HepG2 (cell line): ENCODE results near the gene MBLAC1. TPM values are rescaled to one million over a fixed set of nuclear protein-coding genes. Genes with fewer than 3 reads are reported as not detected.

Source experiments
- ATAC-seq: fragments of 200-7000 bp; cut with Tn5 transposase; 3 replicates; pipeline ENCODE4 v1.9.1; 2020; ENCODE audit warnings: mild to moderate bottlenecking, moderate library complexity
- BruUV-seq: library from RNA; stranded (reverse); fragments of 400-500 nt; replicated peaks from 2 replicates; lab custom pipeline; 2021; lab: Mats Ljungman, UMichigan
- CTCF ChIA-PET: fragments of 300-600 bp; formaldehyde crosslinking; extraction: SDS; loops from one replicate; lab custom pipeline; 2021; ENCODE audit warnings: low total read pairs, inconsistent platforms, low intra/inter-chr PET ratio; lab: Yijun Ruan, JAX
- POLR2A ChIA-PET: fragments of 350-600 bp; sonication (Branson Sonifier 250); formaldehyde crosslinking; loops from one replicate; lab custom pipeline; 2020; ENCODE audit warnings: antibody characterized with exemption, inconsistent platforms; lab: Yijun Ruan, JAX
- DNase-seq: peaks from one replicate; pipeline ENCODE4 v3.0.0-alpha.2; 2015; ENCODE audit warnings: low spot score
- FAIRE-seq: peaks from 3 replicates; lab custom pipeline; 2011; peaks lifted over from hg19 to GRCh38; lab: Jason Lieb, UNC
- H2AFZ ChIP-seq: one replicate; pipeline ENCODE4 v1.6.1; 2011; ENCODE audit warnings: low read length, inconsistent platforms
- H3K27ac ChIP-seq: fragments of 300-600 bp; 3 replicates; pipeline ENCODE4 v1.8.0; 2011; ENCODE audit warnings: mixed run types, mild to moderate bottlenecking, mixed read lengths, low read length, inconsistent platforms; ENCODE audit not compliant: insufficient read depth; ENCODE audit errors: extremely low read length
- H3K27me3 ChIP-seq, 2 experiments: fragments of 200-600 bp in 1 of 2; 2 replicates in 1 of 2; 3 replicates in 1 of 2; pipeline versions ENCODE4 v1.6.0 to v1.8.0; 2011; ENCODE audit warnings: low read length in 2 of 2, mild to moderate bottlenecking in 2 of 2, moderate library complexity in 2 of 2, inconsistent platforms in 1 of 2; ENCODE audit not compliant: insufficient read depth in 2 of 2, control insufficient read depth in 1 of 2
- H3K36me3 ChIP-seq, 2 experiments: fragments of 200-600 bp in 1 of 2; replicated peaks in 1 of 2; 2 replicates in 1 of 2; 3 replicates in 1 of 2; pipeline versions ENCODE4 v1.5.1 to v1.8.0; 2011; ENCODE audit warnings: low read length in 2 of 2, inconsistent platforms in 1 of 2; ENCODE audit not compliant: insufficient read depth in 2 of 2, control insufficient read depth in 1 of 2
- H3K4me1 ChIP-seq: 2 replicates; pipeline ENCODE4 v1.5.1; 2012; ENCODE audit warnings: low read length, inconsistent platforms; ENCODE audit not compliant: insufficient read depth
- H3K4me2 ChIP-seq: 2 replicates; pipeline ENCODE4 v1.6.0; 2011; ENCODE audit warnings: low read depth, low read length, inconsistent platforms
- H3K4me3 ChIP-seq, 3 experiments: fragments of 200-600 bp in 1 of 3; sonication (generic), shearing (Covaris generic) in 1 of 3; replicated peaks in 1 of 3; 2 replicates each; pipeline ENCODE4 v1.5.1; 2011 to 2016; ENCODE audit warnings: low read length in 3 of 3, inconsistent platforms in 2 of 3, low read depth in 2 of 3, mild to moderate bottlenecking in 2 of 3, control low read depth in 1 of 3, mixed read lengths in 1 of 3; ENCODE audit not compliant: insufficient read depth in 1 of 3
- H3K79me2 ChIP-seq: one replicate; pipeline ENCODE4 v1.6.1; 2011; ENCODE audit warnings: low read length, inconsistent platforms; ENCODE audit not compliant: insufficient read depth
- H3K9ac ChIP-seq: 2 replicates; pipeline ENCODE4 v1.6.0; 2011; ENCODE audit warnings: mild to moderate bottlenecking, low read depth, low read length, inconsistent platforms; ENCODE audit not compliant: insufficient read depth
- H3K9me3 ChIP-seq: 2 replicates; pipeline ENCODE4 v1.5.1; 2012; ENCODE audit warnings: mild to moderate bottlenecking, low read length
- H4K20me1 ChIP-seq: 2 replicates; pipeline ENCODE4 v1.6.0; 2011; ENCODE audit warnings: inconsistent platforms, mild to moderate bottlenecking, low read length, moderate library complexity; ENCODE audit not compliant: insufficient read depth
- AFF4 ChIP-seq: sonication (generic); formaldehyde crosslinking; IDR thresholded peaks from 2 replicates; pipeline ENCODE4 v1.4.0; 2020; ENCODE audit warnings: missing genetic modification reagents
- FOXK1 ChIP-seq: sonication (generic); formaldehyde crosslinking; IDR thresholded peaks from 2 replicates; pipeline ENCODE4 v1.4.0; 2020; ENCODE audit warnings: low read depth, missing genetic modification reagents, borderline replicate concordance
- RFX5 ChIP-seq: IDR thresholded peaks from 2 replicates; pipeline ENCODE4 v1.6.1; 2011; ENCODE audit warnings: low read depth, low read length, improper control_type of control experiment
- ZFAT ChIP-seq: sonication (generic); formaldehyde crosslinking; conservative IDR thresholded peaks from 2 replicates; pipeline ENCODE4 v1.8.1; 2023; ENCODE audit warnings: missing genetic modification reagents, inconsistent platforms
- ZFY ChIP-seq: sonication (generic); formaldehyde crosslinking; IDR thresholded peaks from 2 replicates; pipeline ENCODE4 v1.4.0; 2020; ENCODE audit warnings: missing genetic modification reagents
- ZNF124 ChIP-seq: sonication (generic); formaldehyde crosslinking; IDR thresholded peaks from 2 replicates; pipeline ENCODE4 v1.4.0; 2020; ENCODE audit warnings: missing genetic modification reagents
- ZNF33A ChIP-seq: sonication (generic); formaldehyde crosslinking; IDR thresholded peaks from 2 replicates; pipeline ENCODE4 v1.5.1; 2020; ENCODE audit warnings: missing genetic modification reagents, mild to moderate bottlenecking, moderate library complexity, borderline replicate concordance
- ZNF878 ChIP-seq: sonication (generic); formaldehyde crosslinking; IDR thresholded peaks from 2 replicates; pipeline ENCODE4 v1.8.1; 2023; ENCODE audit warnings: mild to moderate bottlenecking, missing genetic modification reagents, moderate library complexity
- whole genome bisulfite sequencing: methylation state at CpG from one replicate; pipeline ENCODE4 v1.1.6; 2017; ENCODE audit warnings: low lambda C conversion rate; 5-methylcytosine and 5-hydroxymethylcytosine counted together
- in situ Hi-C: cut with HindIII; loops from 2 replicates; pipeline ENCODE4 v1.10.0; 2017; ENCODE audit warnings: low pct_unique_long_range_greater_than_20kb; ENCODE audit not compliant: extremely low pct_ligation_motif_present
- intact Hi-C: fragments of 100-400 bp; cut with micrococcal nuclease; formaldehyde crosslinking; loops from one replicate; pipeline ENCODE4 v1.10.0; 2022; ENCODE audit not compliant: unreplicated experiment
- polyA plus RNA-seq, 8 experiments: library from polyadenylated mRNA; depleted of rRNA in 3 of 8; stranded (reverse) in 7 of 8; unstranded in 1 of 8; fragments of >200 nt; fragmentation: Illumina TruSeq in 4 of 8; extraction: Trizol in 4 of 8; gene quantifications; 2 replicates each; pipeline versions ENCODE4 v1.2.1 to v1.2.3, GENCODE V29; 2011 to 2016; ENCODE audit warnings: low read depth in 4 of 8, missing spikeins in 1 of 8, mixed read lengths in 1 of 8; ENCODE audit not compliant: insufficient read depth in 1 of 8
- total RNA-seq, 5 experiments: library from RNA; depleted of rRNA; stranded (reverse); fragments of >200 nt; fragmentation: Illumina TruSeq; extraction: Trizol; gene quantifications; 2 replicates each; pipeline ENCODE4 v1.2.3, GENCODE V29; 2016; ENCODE audit warnings: low read depth in 1 of 5
- TF ChIP-seq, protein P1 (sequence below): sonication (generic); formaldehyde crosslinking; IDR thresholded peaks from 2 replicates; pipeline ENCODE4 v1.9.0; 2021; ENCODE audit warnings: missing genetic modification reagents, borderline replicate concordance
- TF ChIP-seq, protein P2 (sequence below): sonication (generic); formaldehyde crosslinking; IDR thresholded peaks from 2 replicates; pipeline ENCODE4 v1.4.0; 2020; ENCODE audit warnings: missing genetic modification reagents, mild to moderate bottlenecking, borderline replicate concordance

Gene MBLAC1
- total and polyA plus RNA-seq, 2 of the 13 experiments (the other 11 are each of a cell fraction or from before 2014, with no cell fraction given), result 0.79 to 2.1 TPM

- 0 out of 2 replicates have a peak, but pooled peaks have one; percentile 55 for TF ChIP-seq ZNF33A (CRISPR knock-in tag)
- TF ChIP-seq RFX5, result no peak
- 0 out of 2 replicates have a peak, but pooled peaks have one; percentile 6 for TF ChIP-seq ZNF124 (CRISPR knock-in tag)
- TF ChIP-seq, protein P1, sequence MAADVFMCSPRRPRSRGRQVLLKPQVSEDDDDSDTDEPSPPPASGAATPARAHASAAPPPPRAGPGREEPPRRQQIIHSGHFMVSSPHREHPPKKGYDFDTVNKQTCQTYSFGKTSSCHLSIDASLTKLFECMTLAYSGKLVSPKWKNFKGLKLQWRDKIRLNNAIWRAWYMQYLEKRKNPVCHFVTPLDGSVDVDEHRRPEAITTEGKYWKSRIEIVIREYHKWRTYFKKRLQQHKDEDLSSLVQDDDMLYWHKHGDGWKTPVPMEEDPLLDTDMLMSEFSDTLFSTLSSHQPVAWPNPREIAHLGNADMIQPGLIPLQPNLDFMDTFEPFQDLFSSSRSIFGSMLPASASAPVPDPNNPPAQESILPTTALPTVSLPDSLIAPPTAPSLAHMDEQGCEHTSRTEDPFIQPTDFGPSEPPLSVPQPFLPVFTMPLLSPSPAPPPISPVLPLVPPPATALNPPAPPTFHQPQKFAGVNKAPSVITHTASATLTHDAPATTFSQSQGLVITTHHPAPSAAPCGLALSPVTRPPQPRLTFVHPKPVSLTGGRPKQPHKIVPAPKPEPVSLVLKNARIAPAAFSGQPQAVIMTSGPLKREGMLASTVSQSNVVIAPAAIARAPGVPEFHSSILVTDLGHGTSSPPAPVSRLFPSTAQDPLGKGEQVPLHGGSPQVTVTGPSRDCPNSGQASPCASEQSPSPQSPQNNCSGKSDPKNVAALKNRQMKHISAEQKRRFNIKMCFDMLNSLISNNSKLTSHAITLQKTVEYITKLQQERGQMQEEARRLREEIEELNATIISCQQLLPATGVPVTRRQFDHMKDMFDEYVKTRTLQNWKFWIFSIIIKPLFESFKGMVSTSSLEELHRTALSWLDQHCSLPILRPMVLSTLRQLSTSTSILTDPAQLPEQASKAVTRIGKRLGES (CRISPR knock-in tag), result no peak
- no peak for TF ChIP-seq FOXK1
Measured at GRCh38 chr7:100088095-100088620, 38.6 kb upstream of the MBLAC1 start (continued).

GRCh38 chr7:100088621-100089457 lies 37.9 kb upstream of the MBLAC1 start, which contains the start of gene COPS6:
TSS of gene COPS6 (plus strand) at chr7:100088969. CDS start at chr7:100088991, 22 bp downstream.
- H3K9ac ChIP-seq, result peak within 1 kb of the TSS; percentile 96
- H2AFZ ChIP-seq, result peak within 1 kb of the TSS; percentile 20
- peaks cover 24 to 36% of the 10 kb centered on the region in 2 experiments for H3K36me3 ChIP-seq
- ChIA-PET POLR2A (interaction anchor here (1.0 to 2.7 kb wide), 3 partner anchors 12 to 60 kb away, joined by 3 to 29 read pairs (median 4); partner anchors contain the start of genes AP4M1, LAMTOR4, MBLAC1 and MCM7), CTCF (no interaction called here)
- intact Hi-C loops, result no loop called here
- WGBS, result 1% methylated on average over 36 of the region's 68 CpGs
- BruUV-seq, result no TSS peak
- peak within 1 kb of the TSS; percentile 74 for H3K27ac ChIP-seq
- in situ Hi-C loops, result no loop called here
- peak; percentile 8 for FAIRE-seq
- ATAC-seq, result peak; percentile 58
- peak; percentile 49 for DNase-seq
- H3K4me2 ChIP-seq, result peak within 1 kb of the TSS; percentile 87
- H3K79me2 ChIP-seq, result peaks cover 10% of the 10 kb centered on the region
- no peaks in the 10 kb centered on the region for H3K9me3 ChIP-seq
- H4K20me1 ChIP-seq, result no peaks in the 10 kb centered on the region
- H3K27me3 ChIP-seq, result no peaks in the 10 kb centered on the region; a peak in 1 of 5 replicates
- peak within 1 kb of the TSS; percentile 83 to 97 (median 84) for H3K4me3 ChIP-seq
- H3K4me1 ChIP-seq, result peaks cover 36% of the 10 kb centered on the region
- TF ChIP-seq, protein P2, sequence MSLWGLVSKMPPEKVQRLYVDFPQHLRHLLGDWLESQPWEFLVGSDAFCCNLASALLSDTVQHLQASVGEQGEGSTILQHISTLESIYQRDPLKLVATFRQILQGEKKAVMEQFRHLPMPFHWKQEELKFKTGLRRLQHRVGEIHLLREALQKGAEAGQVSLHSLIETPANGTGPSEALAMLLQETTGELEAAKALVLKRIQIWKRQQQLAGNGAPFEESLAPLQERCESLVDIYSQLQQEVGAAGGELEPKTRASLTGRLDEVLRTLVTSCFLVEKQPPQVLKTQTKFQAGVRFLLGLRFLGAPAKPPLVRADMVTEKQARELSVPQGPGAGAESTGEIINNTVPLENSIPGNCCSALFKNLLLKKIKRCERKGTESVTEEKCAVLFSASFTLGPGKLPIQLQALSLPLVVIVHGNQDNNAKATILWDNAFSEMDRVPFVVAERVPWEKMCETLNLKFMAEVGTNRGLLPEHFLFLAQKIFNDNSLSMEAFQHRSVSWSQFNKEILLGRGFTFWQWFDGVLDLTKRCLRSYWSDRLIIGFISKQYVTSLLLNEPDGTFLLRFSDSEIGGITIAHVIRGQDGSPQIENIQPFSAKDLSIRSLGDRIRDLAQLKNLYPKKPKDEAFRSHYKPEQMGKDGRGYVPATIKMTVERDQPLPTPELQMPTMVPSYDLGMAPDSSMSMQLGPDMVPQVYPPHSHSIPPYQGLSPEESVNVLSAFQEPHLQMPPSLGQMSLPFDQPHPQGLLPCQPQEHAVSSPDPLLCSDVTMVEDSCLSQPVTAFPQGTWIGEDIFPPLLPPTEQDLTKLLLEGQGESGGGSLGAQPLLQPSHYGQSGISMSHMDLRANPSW (CRISPR knock-in tag), result no peak
- TF ChIP-seq ZNF878 (CRISPR knock-in tag) (peak; percentile 95), ZFAT (CRISPR knock-in tag) (no peak), ZFY (CRISPR knock-in tag) (peak; percentile 98), AFF4 (0 out of 2 replicates have a peak, but pooled peaks have one; percentile 38)
